GM18499 (cell line): ENCODE measurements around the gene MRPS16.
A peak's percentile ranks its signal among the peaks of the same experiment; 100 is the strongest.
"Not testable (repeated sequence)": the region's sequence is repeated elsewhere in the genome, so short reads cannot be mapped to it uniquely, and the experiment has no call there.

Experiments used
- ATAC-seq: cut with Tn5 transposase; IDR thresholded peaks from one replicate; pipeline ENCODE4 v1.9.1; 2021; ENCODE audit warnings: moderate number of reproducible peaks; ENCODE audit not compliant: insufficient read depth, unreplicated experiment

The MRPS16 gene

DNA sequence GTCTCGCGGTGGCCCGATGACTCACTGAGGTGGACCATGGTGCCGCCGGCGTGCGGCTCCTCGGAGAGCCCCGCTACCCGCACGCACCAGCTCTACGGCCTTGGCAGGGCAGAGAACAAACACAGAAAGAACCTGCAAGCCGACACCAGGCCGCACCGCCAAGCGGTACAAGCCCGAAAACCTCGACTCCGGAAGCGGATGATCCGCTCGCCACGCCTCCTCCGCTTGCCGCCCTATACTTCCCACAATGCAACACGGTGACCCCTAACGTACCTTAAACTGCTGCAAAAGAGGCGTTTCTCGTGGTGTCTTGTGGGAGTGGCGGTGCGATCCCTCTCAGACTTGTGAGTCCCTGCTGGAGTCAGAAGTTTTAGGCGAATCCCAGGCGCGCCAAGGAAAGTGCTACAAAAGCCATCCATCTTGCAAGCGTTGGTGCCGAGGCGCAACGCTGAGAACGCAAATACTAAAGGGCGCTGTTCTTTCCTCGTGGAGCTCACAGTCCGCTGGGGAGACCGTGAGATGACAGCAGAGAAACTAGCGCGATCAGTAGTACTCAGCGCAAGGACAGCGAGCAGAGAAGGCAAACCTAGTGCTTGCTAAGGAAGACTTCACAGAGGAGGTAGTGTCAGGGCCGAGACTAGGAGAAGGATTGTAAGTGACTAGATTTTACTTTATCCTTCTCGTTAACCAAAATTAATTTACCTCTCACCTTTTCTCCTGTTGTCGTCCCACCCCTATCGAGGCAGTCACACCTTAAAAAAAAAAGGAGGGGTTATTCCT is at the start of gene MRPS16:
Gene MRPS16, minus strand, starts transcription at position 200 of the 780 bp plus-strand sequence. Its CDS starts 162 bp downstream, at position 38.
- peak; percentile 56 for ATAC-seq

DNA sequence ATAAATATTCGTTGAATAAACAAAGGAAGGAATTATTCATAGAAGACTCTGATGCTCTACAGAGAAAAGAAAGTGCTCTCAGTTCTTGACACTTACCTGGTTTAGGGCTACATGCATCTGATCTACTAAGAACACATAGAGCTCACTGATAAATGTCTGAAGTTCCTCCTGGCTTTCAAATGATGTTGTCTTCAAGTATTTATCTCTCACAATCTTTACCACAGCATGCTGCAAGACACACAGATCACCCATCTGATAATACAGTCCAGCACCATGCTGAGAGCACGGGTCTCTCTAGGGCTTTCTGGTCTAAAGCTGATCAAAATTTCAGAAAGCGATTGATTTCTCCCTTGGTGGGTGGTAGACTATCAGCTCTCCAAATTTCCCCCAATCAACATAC is 44.5 kb upstream of the MRPS16 start:
- no peak for ATAC-seq

DNA sequence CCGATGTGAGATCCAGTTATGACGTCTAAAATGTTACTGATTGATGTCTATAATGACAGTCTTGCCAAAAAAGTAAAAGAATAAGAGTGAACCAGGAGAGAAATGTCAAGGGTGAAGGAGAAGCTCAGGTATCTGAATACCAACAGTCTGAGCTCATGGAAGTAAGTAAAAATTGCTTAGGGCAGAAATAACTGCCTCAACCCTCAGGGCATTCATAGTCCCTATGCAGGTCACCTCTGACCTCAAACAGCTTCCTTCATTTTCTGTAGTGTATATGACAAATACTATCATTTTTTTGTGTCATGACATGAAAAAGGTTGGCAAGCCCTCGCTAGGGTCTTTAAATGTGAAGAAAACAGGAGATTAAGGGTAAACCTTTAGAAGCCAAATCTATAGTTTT is 41.0 kb upstream of the MRPS16 start:
- ATAC-seq = no peak

DNA sequence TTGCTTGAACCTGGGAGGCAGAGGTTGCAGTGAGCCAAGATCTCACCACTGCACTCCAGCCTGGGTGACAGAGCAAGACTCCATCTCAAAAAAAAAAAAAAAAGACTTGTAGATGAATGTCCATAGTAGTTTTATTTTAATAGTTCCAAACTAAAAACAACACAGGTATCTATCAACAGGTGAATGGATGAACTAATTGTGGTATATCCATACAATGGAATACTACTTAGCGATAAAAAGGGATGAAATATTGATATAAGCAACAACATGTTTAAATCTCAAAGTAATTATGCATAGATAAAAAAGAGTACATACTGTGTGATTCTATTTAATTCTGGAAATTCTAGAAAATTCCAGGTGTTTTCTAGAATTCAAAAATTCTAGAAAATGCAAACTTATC is 37.5 kb upstream of the MRPS16 start:
- no peak for ATAC-seq

DNA sequence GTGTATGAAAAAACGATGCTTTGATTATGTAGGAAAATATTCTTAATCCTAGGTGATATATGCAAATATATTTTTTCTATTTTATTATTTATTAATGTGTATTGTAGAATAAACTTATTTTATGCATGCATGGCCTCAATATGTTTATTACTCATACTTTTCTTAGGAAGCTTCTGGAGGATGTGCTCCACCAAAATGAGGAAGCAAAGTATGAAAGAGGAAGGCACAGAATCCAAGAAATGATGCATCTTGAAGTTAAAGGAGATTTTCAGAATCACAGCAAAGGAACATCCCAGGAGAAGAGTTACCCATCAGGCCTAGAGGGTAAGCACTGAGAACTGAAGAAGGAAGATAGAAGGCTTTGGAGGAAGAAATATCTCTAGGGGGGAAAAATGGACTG is 35.0 kb upstream of the MRPS16 start:
- no peak for ATAC-seq

DNA sequence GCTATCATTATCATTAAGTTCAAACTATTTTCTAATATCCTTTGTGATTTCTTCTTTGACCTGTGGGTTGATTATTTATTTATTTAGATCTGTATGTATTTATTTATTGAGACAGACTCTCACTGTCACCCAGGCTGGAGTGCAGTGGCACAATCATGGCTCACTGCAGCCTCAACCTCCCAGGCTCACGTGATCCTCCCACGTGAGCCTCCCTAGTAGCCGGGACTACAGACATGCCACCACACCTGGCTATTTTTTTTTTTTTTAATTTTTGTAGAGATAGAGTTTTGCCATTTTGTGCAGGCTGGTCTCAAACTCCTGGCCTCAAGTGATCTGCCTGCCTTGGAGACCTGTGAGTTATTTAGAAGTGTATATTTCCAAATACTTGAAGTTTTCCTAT is 28.7 kb upstream of the MRPS16 start:
- ATAC-seq = no peak

DNA sequence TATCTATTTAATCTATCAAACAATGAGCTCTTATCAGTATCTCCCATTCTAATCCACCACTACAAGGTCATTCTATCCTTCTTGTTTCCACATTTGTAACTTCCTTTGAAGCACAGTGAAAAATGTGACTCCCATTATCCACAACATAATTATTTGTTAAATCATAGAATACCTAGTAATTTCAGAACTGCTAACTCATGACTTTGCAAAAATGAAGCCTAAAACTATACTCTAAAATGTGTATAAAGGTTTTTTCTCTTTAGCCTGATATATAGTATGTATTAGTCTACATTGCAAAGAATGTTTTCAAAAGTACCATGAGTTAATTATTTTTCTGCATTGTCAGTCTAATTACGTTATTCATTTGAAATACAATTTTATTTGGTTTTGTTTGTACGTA is 12.0 kb upstream of the MRPS16 start:
- no peak for ATAC-seq

DNA sequence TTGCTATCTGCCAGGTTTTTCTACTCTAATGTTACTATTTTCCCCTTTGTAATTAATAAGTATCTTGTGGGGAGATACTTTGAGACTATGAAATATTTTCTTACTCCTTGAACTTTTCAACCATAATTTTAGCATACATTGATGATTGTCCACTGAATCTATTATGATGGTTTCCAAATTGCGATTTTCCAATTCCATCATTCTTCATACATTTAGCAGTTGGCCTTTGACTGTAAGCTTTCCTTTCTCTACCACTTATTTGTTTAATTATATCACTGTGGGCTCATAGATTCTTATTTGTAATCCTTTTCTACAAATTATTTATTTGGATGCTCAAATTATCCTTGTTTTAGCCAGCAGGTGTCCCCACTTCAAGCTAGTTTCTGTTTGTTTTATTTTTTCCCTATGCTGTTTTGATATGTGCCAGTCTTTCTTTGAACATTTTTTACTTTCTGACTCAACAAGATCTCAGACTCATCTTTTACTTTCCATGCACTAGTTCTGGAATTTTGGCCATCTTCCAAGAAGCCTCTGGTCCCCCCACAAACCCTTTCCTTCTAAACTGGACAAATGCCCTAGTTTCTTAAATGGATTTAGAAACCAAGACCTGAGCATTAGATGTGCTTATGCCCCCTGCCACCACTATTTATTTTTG is 11.4 kb upstream of the MRPS16 start:
- ATAC-seq = no peak

DNA sequence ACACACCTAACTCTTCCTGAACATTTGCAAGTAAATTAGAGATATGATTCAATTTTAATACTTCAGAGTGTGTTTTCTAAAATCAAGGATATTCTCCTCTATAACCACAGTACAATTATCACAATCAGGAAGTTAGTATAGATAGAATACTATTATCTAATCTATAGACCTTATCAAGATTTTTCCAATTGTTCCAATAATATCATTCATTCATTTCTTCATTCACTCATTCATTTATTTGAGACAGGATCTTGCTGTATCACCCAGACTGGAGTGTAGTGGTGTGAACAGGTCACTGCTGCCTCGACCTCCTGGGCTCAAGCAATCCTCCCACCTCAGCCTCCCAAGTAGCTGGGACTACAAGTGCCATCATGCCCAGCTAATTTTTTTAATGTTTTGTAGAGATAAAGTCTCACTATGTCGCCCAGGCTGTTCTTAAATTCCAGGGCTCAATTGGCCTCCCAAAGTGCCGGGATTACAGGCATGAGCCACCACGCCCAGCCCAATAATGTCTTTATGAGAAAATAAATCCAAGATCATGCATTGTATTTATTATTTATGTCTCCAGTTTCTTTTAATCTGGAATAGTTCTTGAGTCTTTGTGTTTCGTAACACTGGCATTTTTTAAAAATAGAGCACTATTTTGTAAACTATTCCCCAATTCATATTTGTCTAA is 10.6 kb upstream of the MRPS16 start:
- ATAC-seq = no peak

DNA sequence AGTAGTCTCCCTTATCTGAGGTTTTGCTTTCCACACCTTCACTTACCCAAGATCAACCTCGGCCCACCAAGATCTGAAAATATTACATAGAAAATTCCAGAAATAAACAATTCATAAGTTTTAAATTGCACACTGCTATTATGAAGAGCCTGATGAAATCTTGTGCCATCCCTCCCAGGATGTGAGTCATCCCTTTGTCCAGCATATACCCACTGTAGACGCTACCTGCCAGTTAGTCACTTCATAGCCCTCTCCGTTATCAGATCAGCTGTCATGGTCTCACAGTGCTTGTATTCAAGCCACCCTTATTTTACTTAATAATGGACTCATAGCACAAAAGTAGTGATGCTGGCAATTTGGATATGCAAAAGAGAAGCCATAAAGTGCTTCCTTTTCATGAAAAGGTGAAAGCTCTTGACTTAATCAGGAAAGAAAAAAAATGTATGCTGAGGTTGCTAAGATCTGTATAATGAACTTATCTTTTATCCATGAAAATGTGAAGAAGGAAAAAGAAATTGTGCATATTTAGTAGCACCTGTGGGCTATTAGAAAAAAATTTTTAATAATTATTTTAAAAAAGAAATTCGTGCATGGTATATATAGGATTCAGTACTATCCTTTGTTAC is 9.8 kb upstream of the MRPS16 start:
- no peak for ATAC-seq

DNA sequence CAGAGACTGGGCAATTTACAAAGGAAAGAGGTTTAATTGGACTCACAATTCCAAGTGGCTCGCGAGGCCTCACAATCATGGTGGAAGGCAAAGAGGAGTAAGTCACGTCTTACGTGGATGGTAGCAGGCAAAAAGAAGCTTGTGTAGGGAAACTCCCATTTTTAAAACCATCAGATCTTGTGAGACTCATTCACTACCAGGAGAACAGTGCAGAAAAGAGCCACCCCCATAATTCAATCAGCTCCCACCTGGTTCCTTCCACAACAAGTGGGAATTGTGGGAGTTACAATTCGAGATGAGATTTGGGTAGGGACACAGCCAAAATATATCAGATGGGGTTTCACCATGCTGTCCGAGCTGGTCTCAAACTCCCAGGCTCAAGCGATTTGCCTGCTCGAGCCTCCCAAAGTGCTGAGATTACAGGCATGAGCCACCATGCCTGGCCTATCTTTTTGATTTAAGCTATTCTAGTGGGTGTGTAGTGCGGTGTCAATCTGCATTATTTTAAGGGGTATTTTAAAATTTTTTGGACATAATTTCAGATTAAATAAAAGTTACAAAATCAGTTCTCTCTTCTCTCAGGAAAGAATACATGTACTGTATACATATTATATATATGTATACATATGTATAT is 9.0 kb upstream of the MRPS16 start:
- no peak for ATAC-seq

DNA sequence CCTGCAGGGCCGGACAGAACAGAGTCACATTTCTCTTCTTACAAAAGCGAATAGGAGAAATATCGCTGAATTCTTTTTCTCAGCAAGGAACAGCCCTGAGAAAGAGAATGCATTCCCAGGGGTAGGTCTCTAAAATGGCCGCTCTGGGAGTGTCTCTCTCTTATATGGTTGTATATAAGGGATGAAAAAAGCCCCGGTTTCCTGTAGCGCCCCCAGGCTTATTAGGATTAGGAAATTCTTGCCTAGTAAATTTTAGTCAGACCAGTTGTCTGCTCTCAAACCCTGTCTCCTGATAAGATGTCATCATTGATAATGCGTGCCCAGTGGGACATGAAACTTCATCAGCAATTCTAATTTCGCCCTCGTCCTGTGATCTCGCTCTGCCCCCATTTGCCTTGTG is 6.2 kb upstream of the MRPS16 start:
- not testable (repeated sequence) for ATAC-seq

DNA sequence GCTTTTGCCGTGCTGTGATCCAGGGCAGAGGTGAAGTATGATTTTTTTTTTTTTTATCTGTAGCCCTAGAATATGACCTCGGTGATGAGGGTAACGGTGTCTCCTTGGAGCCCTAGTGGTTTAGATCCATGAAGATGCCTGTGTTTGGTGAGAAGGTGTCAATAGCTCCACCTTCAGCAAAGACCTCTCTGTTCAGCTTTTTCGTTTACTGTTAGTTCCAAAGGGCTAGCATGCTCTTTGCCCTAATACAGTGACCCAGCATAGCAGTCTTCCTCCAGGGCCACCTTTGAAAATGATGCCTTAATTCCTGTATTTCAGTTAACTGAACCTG is 746 bp upstream of the MRPS16 start:
- no peak for ATAC-seq

DNA sequence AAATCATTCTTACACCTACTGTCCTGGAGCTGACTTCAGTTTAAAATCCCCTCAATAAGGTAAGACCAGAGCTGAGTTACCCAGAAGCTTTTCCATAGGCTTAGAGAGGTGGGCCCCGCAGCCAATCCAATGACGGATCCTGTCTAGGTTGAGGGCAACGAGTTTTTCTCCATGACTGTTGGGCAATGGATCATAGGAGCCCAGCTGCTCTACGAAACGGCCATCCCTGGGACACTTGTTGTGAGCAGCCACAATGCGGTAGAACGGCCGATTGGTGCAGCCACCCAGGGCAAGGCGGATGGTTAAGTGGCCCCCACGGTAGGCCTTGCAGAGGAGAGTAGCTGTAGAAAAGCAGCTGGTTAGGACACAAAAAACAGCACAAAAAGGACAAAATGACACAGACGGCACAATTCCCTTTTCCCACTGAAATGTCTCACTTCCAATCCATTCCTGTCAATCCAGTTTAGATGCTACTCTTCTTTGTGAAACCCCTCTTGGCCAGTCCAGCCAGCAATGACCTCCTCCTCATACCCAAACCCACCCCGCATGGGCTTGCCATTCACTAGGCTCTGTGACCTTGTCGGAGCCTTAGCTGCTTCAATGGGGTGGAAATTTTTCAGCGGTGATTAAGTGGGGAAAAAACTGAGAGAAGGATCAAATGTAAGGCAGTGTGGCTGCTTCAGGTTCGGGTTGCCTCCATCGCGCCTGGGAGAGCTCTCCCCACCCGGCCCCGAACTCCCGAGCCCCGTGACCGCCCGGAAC is 580 bp downstream of the MRPS16 start:
- no peak for ATAC-seq

DNA sequence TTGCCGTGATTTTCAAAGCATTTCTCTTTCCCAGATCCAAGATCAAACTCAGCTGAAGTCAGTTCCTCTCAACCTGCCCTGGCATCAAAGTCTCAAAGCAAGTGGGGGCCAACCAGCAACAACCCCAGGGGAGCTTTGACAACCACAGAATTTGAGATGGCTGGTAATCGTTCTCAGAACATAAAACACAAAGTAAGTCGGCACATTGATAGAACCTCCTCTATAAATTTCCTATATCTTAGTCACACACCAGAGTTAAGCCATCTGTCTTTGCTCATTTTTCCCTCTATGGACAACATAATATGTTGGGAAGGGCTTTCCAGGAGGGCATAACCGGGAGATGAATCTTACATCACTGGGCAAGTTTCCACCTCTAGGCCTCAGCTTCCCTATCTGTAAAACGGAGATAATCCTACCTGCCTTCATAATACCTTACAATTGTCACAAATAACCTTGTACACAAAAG is 4.2 kb downstream of the MRPS16 start:
- no peak for ATAC-seq

DNA sequence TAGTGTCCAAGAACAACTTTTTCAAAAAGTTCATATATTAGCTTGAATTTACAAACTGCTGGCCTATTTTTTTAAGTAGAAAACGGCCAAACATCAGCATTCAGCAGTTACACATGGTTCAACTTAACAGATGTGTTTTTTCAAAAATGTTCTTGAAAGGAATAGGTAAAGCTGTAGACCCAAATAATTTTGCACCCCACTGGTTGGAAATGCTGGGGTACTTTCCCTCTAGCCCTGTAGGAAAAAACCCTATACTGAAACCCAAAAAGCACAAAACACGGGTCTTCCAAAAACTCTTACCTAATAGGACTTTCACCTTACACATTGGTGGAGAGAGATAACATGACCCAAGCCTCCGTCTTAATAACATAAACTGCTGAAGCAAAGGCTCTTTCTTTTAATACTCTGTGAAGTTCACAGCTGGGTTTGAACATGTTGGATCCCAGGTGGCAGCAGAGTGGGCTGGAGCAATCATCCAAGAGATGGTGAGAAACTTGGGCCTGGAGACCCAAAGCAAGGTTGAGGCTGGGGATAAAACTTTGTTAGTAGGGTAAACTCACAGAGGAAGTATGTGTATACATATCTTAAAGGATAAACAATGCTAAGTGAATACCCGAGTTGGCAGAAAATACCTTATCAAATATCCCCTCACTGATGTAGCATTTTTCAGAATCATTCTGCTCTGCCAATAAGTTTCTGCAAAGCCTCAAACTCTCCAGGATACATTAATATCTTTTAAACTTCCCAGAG is 4.8 kb downstream of the MRPS16 start:
- no peak for ATAC-seq

DNA sequence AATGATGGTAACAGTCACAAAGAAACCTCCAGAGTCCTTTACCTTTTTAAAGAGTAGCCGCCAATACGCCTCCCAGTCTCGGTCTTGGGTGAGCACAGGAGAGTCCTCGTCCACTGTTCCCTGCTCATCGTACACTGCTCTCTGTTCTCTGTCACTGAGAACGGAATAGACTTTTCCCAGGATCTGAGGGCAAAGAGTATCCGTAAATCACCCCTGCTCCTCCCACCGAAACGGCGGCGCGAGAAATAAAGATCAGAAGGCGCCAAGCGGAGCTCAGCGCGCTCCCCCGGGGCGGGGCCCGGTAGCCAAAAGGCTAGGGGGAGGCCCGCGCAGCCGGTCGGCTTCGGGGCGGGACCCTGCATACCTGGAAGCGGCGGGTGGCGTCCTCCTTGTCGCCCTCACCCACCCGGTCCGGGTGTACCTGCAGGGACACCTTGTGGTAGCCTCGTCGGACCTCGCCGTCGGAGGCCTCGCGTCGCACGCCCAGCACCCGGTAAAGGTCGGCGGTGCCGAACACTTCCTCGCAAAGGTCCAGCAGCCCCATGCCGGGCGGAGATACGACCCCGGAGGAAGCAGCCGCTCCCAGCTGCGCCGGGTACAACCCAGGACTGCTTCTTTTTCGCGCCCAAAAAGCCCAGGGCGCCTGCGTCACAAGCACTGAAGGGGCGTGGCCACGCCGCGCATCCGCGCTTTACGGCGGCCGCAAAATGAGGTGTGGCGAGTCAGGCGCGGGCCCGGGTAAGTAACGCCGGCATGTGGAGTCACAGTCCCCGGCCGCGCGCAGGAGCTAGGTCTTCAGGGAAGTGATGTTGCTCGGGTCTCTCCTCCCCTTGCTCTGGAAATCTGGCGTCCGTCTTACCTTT is 5.6 kb downstream of the MRPS16 start, which contains the start of gene DNAJC9:
Gene DNAJC9, minus strand, starts transcription at position 610 of the 863 bp plus-strand sequence. Its CDS starts 66 bp downstream, at position 544.
- peak; percentile 62 for ATAC-seq

DNA sequence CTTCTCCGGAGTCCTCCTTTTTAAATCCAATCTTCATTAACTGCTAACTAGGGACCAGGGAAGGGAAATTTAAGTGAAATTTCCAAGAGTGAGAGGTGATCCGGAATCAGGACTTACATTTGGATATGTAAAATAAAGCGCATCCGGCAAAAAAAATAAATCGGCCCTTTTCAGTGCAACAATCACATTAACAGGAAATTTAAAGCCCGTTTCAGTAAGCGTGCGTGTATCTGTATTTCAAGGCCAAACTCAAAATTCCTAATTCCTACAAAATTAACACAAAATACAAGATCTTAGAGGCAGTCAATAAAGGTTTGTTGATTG is 6.2 kb downstream of the MRPS16 start:
- ATAC-seq = no peak
